ENCODE data around the gene FAM210A. TPM values are rescaled to one million over a fixed set of nuclear protein-coding genes. Genes with fewer than 3 reads are reported as not detected.

Gene FAM210A
- total and polyA plus RNA-seq, 7 donors: 11.4 to 45.8 (median 28.8) TPM

DNA sequence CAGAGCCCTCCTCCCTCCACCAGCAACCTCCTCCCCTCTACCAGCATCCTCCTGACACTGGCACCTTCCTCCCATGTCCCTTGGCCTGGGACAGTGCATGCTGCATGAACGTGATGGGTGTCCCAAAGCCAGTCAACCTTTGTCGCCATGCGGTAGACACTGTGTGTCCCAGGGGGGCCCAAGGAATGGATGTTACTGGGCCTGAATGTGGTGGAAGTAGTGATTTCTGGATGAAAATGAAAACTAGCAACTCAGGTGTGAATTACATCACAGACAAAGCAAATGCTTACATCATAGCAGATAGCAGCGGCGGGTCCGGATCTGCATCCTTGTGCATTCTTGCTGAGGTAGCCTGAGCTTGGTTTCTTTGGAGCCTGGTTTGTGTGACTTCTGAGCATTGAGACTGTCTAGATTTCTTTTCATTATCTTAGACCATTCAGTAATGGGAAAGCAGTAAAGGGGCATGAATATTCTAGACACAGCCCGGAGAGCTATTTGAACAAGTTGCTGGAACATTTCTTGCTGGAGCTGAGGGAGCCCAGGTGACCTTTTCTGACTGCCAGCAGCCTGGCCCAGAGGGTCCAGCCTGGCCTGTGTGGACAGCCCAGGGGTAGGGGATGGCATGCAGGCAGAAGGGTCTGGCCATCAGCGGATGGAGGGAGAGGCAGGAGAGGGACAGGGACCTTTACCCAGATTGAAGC, 100.4 kb downstream of the FAM210A start:
- no peak overlapping the region for H3K27ac ChIP-seq
- H3K4me1 ChIP-seq: no peaks in the 10 kb centered on the region
- no peak overlapping the region for H3K4me3 ChIP-seq
- H3K9me3 ChIP-seq: no peaks in the 10 kb centered on the region
- TF ChIP-seq, protein P1, sequence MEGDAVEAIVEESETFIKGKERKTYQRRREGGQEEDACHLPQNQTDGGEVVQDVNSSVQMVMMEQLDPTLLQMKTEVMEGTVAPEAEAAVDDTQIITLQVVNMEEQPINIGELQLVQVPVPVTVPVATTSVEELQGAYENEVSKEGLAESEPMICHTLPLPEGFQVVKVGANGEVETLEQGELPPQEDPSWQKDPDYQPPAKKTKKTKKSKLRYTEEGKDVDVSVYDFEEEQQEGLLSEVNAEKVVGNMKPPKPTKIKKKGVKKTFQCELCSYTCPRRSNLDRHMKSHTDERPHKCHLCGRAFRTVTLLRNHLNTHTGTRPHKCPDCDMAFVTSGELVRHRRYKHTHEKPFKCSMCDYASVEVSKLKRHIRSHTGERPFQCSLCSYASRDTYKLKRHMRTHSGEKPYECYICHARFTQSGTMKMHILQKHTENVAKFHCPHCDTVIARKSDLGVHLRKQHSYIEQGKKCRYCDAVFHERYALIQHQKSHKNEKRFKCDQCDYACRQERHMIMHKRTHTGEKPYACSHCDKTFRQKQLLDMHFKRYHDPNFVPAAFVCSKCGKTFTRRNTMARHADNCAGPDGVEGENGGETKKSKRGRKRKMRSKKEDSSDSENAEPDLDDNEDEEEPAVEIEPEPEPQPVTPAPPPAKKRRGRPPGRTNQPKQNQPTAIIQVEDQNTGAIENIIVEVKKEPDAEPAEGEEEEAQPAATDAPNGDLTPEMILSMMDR (IDR thresholded peaks at IDR 0.05): no peak
- DNase-seq: no peak
- 88 to 92% (median 90%) methylated on average over 8 of the region's 8 CpGs for WGBS, 3 donors
- no peaks in the 10 kb centered on the region for H3K27me3 ChIP-seq (ENCODE audit: insufficient read depth in 3 of 3, low read length in 2 of 3)
- intact Hi-C loops (cut with DNase I): loop anchor here in 1 of 2 donors (5.0 kb wide), 1 partner anchor 69 kb away; no protein-coding TSS in a partner anchor
- H3K36me3 ChIP-seq (ENCODE audit: insufficient read depth in 1 of 2, low read depth in 1 of 2): no peaks in the 10 kb centered on the region
- ATAC-seq: no peak

DNA sequence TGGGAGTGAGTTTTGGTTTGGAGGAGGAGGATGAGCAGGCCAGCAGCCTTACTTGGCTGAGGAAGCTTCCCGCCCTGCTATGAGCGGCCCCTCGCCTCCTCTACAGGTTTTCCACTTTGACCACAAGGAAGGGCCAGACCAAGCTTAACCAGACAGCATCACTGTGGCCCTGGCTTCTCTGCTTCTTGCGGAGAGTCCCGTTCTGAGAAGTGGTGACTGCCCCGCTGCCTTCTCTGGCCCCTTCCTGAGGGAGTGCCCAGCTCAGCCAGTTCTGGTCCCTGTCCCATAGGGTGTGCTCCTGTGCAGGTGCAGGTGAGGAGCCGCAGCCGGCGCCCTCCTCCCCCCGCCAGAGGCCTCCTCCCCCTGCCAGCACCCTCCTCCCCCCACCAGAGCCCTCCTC, 101.0 kb downstream of the FAM210A start:
- intact Hi-C loops (cut with DNase I): loop anchor here in 1 of 2 donors (5.0 kb wide), 1 partner anchor 68 kb away; no protein-coding TSS in a partner anchor
- 88 to 95% (median 92%) methylated on average over 9 to 10 of the region's 10 CpGs for WGBS, 3 donors

DNA sequence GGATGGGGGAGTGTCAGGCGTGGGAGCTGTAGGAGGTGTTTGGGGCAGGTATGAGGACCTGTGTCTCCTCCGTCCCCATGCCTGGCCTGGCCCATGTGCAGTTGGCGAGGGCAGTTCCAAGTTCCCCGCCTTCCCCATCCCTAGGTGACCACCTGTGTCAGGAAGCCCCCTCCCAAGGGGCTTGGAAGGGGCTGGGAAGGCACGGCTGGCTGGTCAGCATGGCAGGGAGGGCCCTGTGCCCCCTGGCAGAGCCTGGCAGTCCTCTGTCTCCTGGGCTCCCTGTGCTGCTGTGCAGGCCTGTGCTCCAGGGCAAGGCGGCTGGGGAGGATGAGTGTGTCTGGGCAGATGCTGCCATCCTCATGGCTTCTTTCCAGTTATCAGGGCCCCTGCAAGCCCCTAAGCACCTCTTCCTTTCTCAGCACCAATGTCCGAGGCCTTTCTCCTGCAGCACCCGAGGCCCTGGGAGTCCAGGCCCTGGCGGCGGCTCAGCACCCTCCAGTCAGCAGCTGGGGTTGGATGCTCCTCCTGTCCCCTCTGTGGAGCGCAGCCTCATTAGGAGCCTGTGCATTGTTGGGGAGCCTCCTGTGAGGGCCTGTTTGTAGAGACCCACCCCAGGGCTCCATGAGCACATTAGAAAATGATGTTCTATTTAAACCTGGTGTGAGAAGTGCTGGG, 101.7 kb downstream of the FAM210A start:
- no peak overlapping the region for H3K27ac ChIP-seq
- DNase-seq: no peak
- no peak overlapping the region for H3K4me3 ChIP-seq
- intact Hi-C loops (cut with DNase I): loop anchor here in 1 of 2 donors (5.0 kb wide), 1 partner anchor 67 kb away; no protein-coding TSS in a partner anchor
- no peak for ATAC-seq
- H3K4me1 ChIP-seq: no peaks in the 10 kb centered on the region
- TF ChIP-seq, protein P1 (IDR thresholded peaks at IDR 0.05): no peak
- no peaks in the 10 kb centered on the region for H3K36me3 ChIP-seq (ENCODE audit: insufficient read depth in 1 of 2, low read depth in 1 of 2)
- 88 to 96% (median 89%) methylated on average over 10 to 11 of the region's 11 CpGs for WGBS, 3 donors
- no peaks in the 10 kb centered on the region for H3K9me3 ChIP-seq
- H3K27me3 ChIP-seq (ENCODE audit: insufficient read depth in 3 of 3, low read length in 2 of 3): no peaks in the 10 kb centered on the region

More for the DNA sequence above, 101.0 kb downstream of the FAM210A start:
- Histone ChIP-seq H3K9me3 (no peaks in the 10 kb centered on the region), H3K27ac (no peak overlapping the region), H3K4me1 (no peaks in the 10 kb centered on the region), H3K36me3 (ENCODE audit: insufficient read depth in 1 of 2, low read depth in 1 of 2) (no peaks in the 10 kb centered on the region), H3K4me3 (no peak overlapping the region), H3K27me3 (ENCODE audit: insufficient read depth in 3 of 3, low read length in 2 of 3) (no peaks in the 10 kb centered on the region)
- no peak for DNase-seq
- ATAC-seq: no peak
- TF ChIP-seq, protein P1 (IDR thresholded peaks at IDR 0.05): no peak

DNA sequence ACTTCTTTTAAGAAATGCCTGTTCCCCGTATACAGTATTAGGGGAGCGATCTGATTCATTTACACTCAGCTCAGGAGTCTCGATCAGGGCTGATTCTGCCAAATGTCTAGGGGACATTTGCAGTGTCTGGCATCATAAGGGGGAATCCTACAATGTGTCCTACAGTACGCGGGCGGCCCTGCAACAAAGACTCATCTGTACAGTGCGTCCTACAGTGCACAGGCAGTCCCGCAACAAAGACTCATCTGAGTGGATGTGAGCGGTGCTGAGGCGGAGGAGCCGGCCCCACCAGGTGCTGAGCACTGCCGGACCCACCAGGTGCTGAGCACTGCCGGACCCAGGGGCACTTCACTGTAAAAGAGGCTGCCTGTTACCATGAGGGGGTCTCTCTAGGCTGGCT, 102.5 kb downstream of the FAM210A start:
- Histone ChIP-seq H3K4me1 (no peaks in the 10 kb centered on the region), H3K36me3 (ENCODE audit: insufficient read depth in 1 of 2, low read depth in 1 of 2) (no peaks in the 10 kb centered on the region), H3K9me3 (no peaks in the 10 kb centered on the region), H3K4me3 (no peak overlapping the region), H3K27ac (no peak overlapping the region), H3K27me3 (ENCODE audit: insufficient read depth in 3 of 3, low read length in 2 of 3) (no peaks in the 10 kb centered on the region)
- no peak for DNase-seq
- WGBS, 3 donors: 94 to 95% (median 95%) methylated on average over 13 of the region's 13 CpGs
- intact Hi-C loops (cut with DNase I): no loop called here
- ATAC-seq: no peak
- TF ChIP-seq, protein P1 (IDR thresholded peaks at IDR 0.05): no peak
